Activated naive CD8-positive, alpha-beta T cell treated with anti-CD3 and anti-CD28 coated beads, Interleukin-2, amount 50 U/mL, for 24 hours (primary cell): ENCODE measurements around the gene CIITA.
A peak's percentile ranks its signal among the peaks of the same experiment; 100 is the strongest.

Experiments used
- ATAC-seq: fragments of 150-1000 bp; cut with Tn5 transposase; one replicate; pipeline ENCODE4 v1.10.0; 2021
- DNase-seq: peaks from one replicate; pipeline ENCODE4 v3.0.0; 2021
- H3K27ac Mint-ChIP-seq: one replicate; pipeline ENCODE4 v1.8.0; 2021; ENCODE audit warnings: mild to moderate bottlenecking, mixed read lengths
- H3K27me3 Mint-ChIP-seq: one replicate; pipeline ENCODE4 v1.8.0; 2021; ENCODE audit warnings: mixed read lengths
- H3K36me3 Mint-ChIP-seq: one replicate; pipeline ENCODE4 v1.8.0; 2021; ENCODE audit warnings: low read depth, mixed read lengths
- H3K4me1 Mint-ChIP-seq: one replicate; pipeline ENCODE4 v1.8.0; 2021; ENCODE audit warnings: mixed read lengths
- H3K4me3 Mint-ChIP-seq: one replicate; pipeline ENCODE4 v1.8.0; 2021; ENCODE audit warnings: mild to moderate bottlenecking, moderate library complexity, mixed read lengths
- H3K9me3 Mint-ChIP-seq: one replicate; pipeline ENCODE4 v1.8.0; 2021; ENCODE audit warnings: mixed read lengths

Gene CIITA

DNA sequence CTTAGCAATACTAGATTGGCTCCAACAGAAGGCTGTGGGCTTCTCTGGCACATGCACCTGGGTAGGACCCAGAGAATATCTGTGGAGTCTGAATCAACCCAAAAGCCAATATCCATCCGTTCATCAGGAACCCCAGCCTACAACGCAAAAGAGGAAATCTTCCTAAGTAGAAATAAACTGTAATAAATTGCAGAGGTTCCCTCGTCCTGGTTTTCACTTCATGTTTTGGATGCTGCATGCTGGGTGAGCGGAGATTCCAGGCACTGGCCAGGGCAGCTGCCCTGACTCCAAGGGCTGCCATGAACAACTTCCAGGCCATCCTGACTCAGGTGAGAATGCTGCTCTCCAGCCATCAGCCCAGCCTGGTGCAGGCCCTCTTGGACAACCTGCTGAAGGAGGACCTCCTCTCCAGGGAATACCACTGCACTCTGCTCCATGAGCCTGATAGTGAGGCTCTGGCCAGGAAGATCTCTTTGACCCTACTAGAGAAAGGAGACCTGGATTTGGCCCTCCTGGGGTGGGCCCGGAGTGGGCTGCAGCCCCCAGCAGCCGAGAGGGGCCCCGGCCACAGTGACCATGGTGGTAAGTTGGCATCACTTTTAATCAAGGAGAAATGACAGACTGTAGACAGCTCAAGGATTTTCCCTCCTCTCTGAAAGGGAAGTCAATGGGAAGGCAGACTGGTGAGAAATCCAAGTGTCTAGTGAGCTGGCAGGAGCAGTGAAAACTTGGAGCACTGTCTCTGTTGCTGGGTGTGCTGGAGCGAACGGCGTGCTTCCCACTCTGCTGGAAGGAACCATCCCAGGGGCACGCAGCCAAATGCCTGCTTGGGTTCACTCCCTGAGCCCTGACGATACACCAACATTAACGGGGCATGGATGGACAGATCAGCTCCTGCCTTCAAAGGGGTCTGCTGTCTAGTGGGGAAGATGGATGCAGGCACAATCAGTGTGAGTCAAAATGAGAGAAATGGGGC is 10.7 kb upstream of the CIITA start:
- DNase-seq = no peak
- H3K36me3 Mint-ChIP-seq = no peaks in the 10 kb centered on the region
- peaks cover 23% of the 10 kb centered on the region for H3K27me3 Mint-ChIP-seq
- no peaks in the 10 kb centered on the region for H3K9me3 Mint-ChIP-seq
- H3K4me1 Mint-ChIP-seq = peaks cover 45% of the 10 kb centered on the region
- H3K4me3 Mint-ChIP-seq = no peak overlapping the region
- H3K27ac Mint-ChIP-seq = no peak overlapping the region
- ATAC-seq = no peak

DNA sequence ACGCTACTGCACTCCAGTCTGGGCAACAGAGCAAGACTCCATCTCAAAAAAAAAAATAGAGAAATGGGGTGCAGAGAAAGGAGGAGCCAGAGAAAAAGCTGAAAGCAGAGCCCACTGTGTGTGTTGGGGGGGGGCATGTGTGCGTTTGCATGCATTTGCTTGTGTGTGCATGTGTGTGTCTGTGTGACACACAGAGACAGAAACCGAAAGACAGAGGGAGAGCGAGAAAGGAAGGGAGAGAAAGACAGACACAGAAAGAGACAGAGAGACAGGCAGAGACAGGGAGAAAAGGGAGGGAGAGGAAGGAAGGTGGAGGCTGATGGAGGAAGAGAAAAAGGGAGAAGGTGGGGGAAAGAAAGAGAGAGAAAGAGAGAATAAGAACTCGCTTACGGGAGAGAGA is 9.8 kb upstream of the CIITA start:
- DNase-seq (no peak), ATAC-seq (no peak)
- no peak overlapping the region for H3K27ac Mint-ChIP-seq
- no peaks in the 10 kb centered on the region for H3K9me3 Mint-ChIP-seq
- H3K4me1 Mint-ChIP-seq = peaks cover 53% of the 10 kb centered on the region
- no peak overlapping the region for H3K4me3 Mint-ChIP-seq
- H3K36me3 Mint-ChIP-seq = no peaks in the 10 kb centered on the region
- H3K27me3 Mint-ChIP-seq = peaks cover 23% of the 10 kb centered on the region

DNA sequence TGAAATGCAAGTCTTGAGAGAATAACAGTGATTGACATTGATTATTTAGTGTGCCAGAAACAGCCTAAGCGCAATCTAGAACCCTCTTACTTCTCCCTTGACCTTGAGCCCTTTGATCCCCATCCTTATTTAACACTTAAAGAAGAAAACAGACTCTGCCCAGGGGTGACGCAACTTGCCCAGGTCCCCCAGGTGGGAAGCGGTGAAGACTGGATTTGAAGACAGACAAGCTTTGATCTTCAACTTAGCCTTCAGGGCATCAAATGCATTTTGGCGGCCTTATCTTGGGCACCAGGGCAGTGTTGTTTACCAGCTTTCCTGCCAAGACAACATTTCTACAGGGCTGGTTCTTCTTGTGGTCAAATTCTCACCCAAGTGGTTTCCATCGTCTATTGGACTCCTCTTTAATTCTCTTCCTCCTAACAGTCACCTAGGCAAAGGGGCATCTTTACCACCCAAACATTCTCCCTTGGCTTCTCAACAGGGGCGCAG is 8.9 kb upstream of the CIITA start:
- DNase-seq = no peak
- Mint-ChIP-seq H3K4me3 (peak overlapping the region; percentile 18), H3K9me3 (no peaks in the 10 kb centered on the region), H3K27ac (peak overlapping the region; percentile 49), H3K36me3 (no peaks in the 10 kb centered on the region), H3K4me1 (peaks cover 54% of the 10 kb centered on the region), H3K27me3 (peaks cover 23% of the 10 kb centered on the region)
- no peak for ATAC-seq

DNA sequence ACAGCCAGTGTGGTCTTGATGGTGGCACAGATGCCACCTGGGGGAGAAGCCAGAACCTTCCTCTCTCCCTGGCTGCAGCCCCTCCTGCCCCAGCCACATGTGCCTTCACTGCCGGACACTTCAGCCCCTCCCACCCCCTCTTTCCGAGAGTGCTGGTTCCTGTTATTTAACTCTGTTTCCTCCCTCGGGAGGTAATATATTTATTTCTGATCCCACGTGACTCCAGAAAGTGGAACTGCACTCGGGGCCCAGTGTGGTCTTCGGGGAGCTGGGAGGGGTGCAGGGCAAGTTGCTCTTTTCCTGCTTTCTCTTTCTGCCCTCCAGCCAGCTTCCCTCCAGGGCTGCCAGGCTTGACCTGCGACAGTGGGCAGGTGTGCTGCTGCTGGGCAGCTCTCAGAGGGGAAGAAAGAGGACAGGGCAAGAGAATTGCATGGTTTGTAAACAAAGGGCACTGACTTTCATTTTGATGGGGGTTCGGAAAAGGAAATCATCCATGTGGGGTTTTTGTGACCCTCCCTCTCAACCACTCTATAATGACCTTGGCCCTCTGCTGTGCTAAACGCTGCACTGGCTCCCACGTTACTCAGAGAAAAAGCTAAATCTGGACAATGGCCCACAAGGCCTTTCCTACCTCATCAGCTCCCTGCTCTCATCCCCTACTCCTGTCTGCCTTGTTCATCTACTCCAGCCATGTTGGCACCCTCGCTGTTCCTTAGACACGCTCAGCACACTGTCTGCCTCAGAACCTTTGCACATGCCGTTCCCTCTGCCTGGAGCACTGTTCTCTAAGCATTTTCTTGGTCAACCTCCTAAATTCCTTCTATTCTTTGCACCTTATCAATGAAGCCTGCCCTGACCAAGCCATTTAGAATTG is 8.2 kb upstream of the CIITA start:
- H3K4me3 Mint-ChIP-seq = peak overlapping the region; percentile 18

DNA sequence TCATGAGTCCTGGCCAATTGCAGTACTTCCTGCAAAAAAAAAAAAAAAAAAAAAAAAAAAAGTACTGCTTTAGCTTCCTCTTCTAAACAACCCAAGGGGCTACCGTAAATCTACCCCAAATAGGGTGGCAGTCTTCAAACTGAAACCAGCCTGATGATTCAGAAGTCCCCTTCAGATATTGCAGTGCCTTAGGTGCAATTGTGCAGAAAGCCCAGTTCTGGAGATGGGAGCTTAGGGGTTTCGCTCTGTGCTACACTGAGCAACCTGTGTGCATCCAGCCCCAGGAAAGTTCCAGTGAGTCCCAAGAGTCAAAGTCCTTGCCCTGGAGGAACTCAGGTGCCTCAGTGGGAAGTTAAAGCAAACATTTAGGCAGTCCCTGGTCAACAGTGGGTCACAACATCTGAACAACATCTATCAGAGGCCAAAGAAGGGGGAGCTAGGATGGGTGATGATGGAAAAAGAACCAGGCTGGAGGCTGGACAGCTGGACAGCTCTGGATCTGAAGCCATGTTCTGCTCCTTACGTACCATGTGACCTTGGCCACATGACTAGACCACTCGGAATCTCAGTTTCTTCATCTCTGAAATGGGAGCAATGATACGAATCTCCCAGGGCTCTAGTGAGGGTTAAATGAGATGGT is 6.7 kb upstream of the CIITA start:
- ATAC-seq = peak; percentile 73
- Mint-ChIP-seq H3K4me1 (peaks cover 64% of the 10 kb centered on the region), H3K27ac (peak overlapping the region; percentile 89), H3K27me3 (peaks cover 34% of the 10 kb centered on the region), H3K9me3 (no peaks in the 10 kb centered on the region), H3K36me3 (no peaks in the 10 kb centered on the region), H3K4me3 (peak overlapping the region; percentile 43)
- DNase-seq = peak; percentile 32

More for the DNA sequence above, 8.2 kb upstream of the CIITA start:
- peaks cover 54% of the 10 kb centered on the region for H3K4me1 Mint-ChIP-seq
- H3K27ac Mint-ChIP-seq = peak overlapping the region; percentile 49
- H3K27me3 Mint-ChIP-seq = peaks cover 26% of the 10 kb centered on the region
- DNase-seq = no peak
- no peaks in the 10 kb centered on the region for H3K9me3 Mint-ChIP-seq
- ATAC-seq = no peak
- no peaks in the 10 kb centered on the region for H3K36me3 Mint-ChIP-seq

DNA sequence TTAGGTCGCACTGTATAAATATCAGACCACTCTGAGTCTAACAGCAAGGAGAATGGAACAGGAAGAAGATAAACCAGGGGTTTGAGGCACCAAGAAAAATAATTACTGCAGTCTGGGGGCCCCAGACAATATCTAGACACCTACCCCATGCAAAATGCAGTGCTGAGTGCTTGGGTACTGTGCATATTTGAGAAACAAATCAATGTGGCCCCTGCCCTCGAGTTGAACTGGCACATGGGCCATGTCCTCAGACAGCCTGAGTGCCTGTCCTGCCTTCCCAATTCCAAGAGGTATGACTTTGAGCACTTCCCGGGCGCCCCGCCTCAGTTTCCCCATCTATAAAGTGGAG is 6.2 kb upstream of the CIITA start:
- Mint-ChIP-seq H3K4me3 (peak overlapping the region; percentile 48), H3K27me3 (peaks cover 38% of the 10 kb centered on the region), H3K4me1 (peaks cover 68% of the 10 kb centered on the region), H3K27ac (peak overlapping the region; percentile 89), H3K36me3 (no peaks in the 10 kb centered on the region), H3K9me3 (no peaks in the 10 kb centered on the region)
- peak; percentile 1 for ATAC-seq
- DNase-seq = no peak

DNA sequence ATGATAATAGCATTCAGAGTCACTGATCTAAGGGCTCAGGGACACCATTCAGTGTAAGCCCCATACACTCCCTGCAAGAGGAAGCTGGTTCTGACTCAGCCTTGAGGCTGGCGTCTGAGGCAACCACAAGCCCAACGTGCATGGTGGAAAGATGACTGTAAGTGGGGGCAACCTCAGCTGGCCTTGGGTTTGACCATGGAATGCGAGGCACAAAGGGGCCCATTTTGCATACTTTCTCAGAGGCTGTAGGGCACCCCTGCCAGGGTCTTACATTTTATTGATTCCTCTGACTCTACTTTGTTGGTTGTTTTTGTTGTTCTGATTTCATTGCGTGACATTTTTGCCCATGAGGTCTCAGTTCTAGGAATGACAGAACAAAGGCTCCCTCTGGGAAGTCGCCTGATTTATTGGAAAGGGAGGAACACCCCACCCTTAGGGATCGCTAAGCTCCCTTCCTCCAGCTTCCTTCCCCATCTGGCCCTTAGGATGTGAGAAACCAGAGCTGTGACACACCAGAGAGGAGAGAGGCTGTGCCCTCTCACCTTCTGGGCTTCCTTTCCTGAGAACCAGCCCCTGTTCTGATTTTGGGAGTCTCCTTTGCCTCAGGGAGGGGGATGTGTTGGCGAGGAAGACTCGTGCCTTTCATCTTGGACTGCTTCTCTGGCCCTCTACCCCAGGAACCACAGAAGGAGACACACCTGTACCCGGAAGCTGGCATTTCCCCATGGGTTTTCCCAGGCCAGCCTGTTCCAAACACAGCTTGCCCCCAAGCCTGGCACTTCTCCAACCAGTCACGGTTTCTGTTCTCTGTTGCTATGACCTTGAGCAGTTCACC is 5.6 kb upstream of the CIITA start:
- Mint-ChIP-seq H3K4me1 (peaks cover 72% of the 10 kb centered on the region), H3K27me3 (peaks cover 42% of the 10 kb centered on the region)

DNA sequence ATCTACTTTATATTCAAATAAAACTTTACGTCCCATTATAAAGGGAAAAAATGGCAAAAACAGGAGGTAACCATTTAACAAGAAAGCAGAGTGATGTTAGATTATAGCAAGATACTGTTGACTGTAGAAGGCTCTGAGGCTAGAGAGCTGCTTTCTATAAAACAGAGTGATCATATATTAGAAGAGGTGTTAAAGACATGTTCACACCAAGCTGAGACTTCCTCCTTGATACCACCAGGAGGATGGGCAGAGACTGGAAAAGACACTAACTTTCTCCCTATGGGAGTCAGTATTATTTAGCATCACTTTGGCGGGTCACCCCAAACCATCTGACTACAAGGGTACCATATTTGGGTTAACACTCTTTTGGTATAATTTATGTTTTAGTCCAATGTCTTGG is 687 bp upstream of the CIITA start:
- no peaks in the 10 kb centered on the region for H3K9me3 Mint-ChIP-seq
- H3K27me3 Mint-ChIP-seq = peaks cover 69% of the 10 kb centered on the region
- peak overlapping the region; percentile 84 for H3K4me3 Mint-ChIP-seq
- ATAC-seq = no peak
- DNase-seq = no peak
- peak overlapping the region; percentile 49 for H3K27ac Mint-ChIP-seq
- H3K36me3 Mint-ChIP-seq = peaks cover 3% of the 10 kb centered on the region
- peaks cover 75% of the 10 kb centered on the region for H3K4me1 Mint-ChIP-seq

More for the DNA sequence above, 5.6 kb upstream of the CIITA start:
- H3K9me3 Mint-ChIP-seq = no peaks in the 10 kb centered on the region
- no peaks in the 10 kb centered on the region for H3K36me3 Mint-ChIP-seq
- peak overlapping the region; percentile 48 for H3K4me3 Mint-ChIP-seq
- ATAC-seq = peak; percentile 93
- peak overlapping the region; percentile 89 for H3K27ac Mint-ChIP-seq
- peak; percentile 77 for DNase-seq

DNA sequence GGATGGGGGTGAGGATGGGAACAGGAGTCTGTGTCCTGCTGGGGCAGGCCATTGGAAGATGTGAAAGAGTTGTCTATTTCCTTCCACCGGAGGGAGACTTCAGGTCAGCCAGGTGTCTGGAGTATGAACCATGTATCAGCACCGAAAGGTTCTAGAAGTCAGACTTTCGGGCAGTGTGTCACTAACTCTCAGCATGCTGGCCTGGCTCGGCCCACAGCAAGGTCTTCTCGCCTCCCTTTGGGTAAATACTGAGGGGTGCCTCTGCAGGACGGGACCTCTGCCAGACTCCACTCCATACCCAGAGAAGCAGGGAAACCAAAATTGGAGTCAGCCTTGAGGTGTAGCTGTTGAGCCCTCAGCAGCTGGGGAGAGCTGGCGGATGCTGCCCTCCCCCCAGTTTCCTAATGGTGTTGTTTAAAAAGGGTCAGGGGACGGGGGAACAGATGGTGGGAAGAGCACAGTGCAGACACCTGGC is 507 bp downstream of the CIITA start:
- H3K36me3 Mint-ChIP-seq = peaks cover 3% of the 10 kb centered on the region
- ATAC-seq = no peak

DNA sequence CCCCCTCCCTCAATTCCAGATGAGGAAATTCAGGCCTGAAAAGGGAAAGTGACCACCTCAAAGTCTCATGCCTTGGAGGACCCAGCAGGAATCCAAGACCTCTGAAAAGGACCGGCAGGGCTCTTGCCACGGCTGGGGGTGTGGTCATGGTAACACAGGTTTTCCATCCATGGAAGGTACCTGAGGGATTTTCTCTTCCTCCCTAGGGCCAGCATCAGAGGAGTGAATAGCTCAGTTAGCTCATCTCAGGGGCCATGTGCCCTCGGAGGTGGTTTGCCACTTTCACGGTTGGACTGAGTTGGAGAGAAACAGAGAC is 1.3 kb downstream of the CIITA start:
- Mint-ChIP-seq H3K4me1 (peaks cover 72% of the 10 kb centered on the region), H3K4me3 (peak overlapping the region; percentile 84), H3K27me3 (peaks cover 64% of the 10 kb centered on the region), H3K36me3 (peaks cover 3% of the 10 kb centered on the region), H3K9me3 (no peaks in the 10 kb centered on the region), H3K27ac (peak overlapping the region; percentile 41)
- DNase-seq = no peak
- ATAC-seq = peak; percentile 17

More for the DNA sequence above, 507 bp downstream of the CIITA start:
- peaks cover 70% of the 10 kb centered on the region for H3K27me3 Mint-ChIP-seq
- peak overlapping the region; percentile 77 for H3K27ac Mint-ChIP-seq
- no peaks in the 10 kb centered on the region for H3K9me3 Mint-ChIP-seq
- peaks cover 73% of the 10 kb centered on the region for H3K4me1 Mint-ChIP-seq
- peak overlapping the region; percentile 84 for H3K4me3 Mint-ChIP-seq
- no peak for DNase-seq

DNA sequence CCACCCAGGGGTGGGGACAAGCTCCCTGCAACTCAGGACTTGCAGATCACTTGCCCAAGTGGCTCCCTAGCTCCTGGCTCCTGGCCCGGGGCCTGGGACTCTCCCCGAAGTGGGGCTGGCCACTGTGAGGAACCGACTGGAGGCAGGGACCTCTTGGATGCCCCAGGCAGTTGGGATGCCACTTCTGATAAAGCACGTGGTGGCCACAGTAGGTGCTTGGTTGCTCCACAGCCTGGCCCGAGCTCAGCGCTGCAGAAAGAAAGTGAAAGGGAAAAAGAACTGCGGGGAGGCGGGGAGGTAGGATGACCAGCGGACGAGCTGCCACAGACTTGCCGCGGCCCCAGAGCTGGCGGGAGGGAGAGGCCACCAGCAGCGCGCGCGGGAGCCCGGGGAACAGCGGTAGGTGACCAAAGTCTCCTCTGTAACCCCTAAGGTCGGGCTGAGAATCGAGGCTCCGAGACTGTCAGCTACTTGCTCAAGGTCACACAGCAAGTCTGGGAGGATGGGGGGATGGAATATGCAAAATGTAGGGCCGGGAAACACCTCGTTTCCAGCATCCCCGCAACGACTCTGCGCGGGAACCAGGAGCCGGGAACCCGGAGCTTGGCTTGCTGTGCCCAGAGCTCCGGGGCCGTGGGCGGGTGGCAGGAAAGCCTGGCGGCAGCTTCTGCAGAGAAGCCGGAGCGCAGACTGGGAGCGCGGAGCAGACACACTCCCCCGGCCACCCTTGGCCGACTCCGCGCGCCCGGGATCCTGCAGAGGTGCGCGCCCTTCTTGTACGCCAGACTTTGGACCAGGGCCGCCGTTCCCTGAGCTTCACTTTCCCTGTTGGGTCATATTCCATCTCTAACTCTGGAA is 1.9 kb downstream of the CIITA start:
- peaks cover 3% of the 10 kb centered on the region for H3K36me3 Mint-ChIP-seq
- DNase-seq (peak; percentile 42), ATAC-seq (peak; percentile 12)
- no peaks in the 10 kb centered on the region for H3K9me3 Mint-ChIP-seq
- peaks cover 75% of the 10 kb centered on the region for H3K4me1 Mint-ChIP-seq
- peak overlapping the region; percentile 41 for H3K27ac Mint-ChIP-seq
- H3K27me3 Mint-ChIP-seq = peaks cover 62% of the 10 kb centered on the region
- peak overlapping the region; percentile 84 for H3K4me3 Mint-ChIP-seq

DNA sequence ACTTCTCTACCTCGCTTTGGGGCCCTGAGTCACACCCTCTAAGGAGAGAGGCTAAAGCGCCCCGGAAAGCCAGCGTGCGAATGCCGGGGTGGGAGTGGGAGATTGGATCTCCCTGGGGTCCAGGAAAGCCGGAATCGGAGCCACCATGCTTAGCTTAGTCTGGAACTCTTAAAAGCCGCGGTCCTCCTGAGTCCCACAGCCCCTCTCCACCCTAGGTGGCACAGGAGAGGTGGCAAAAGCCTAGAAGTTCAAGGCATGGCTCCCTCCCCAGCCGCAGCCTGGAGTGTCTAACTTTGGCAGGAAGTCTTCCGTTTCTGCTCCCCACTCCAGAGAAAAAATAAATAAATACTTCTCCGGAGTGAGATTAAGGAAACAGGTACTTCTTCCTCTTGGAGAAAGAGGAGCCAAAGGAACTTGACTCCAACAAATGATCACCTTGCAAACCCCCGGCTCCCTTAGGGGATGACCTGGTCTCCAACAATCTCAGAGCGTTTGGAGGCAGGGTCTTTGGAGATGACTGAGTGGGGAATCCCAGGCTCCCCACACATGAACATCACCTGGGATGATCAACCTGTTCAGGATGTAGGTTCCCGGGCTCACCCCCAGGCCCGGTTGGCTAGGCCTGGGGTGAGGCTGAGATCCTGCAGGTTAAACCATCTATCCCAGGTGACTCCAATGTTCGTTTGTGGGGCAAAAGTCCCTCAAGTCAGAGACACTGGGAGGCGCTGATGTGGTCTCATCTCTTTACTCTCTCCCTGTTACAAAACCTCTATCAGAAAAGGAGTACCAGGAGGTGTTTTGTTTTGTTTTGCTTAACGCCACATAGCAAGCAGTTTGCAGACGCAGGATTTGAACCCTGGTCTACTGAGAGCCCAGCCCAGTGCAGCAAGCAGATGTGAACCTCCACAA is 2.9 kb downstream of the CIITA start:
- no peaks in the 10 kb centered on the region for H3K9me3 Mint-ChIP-seq
- H3K27ac Mint-ChIP-seq = peak overlapping the region; percentile 43

More for the DNA sequence above, 2.9 kb downstream of the CIITA start:
- peaks cover 68% of the 10 kb centered on the region for H3K4me1 Mint-ChIP-seq
- no peak for DNase-seq
- no peak for ATAC-seq
- peak overlapping the region; percentile 84 for H3K4me3 Mint-ChIP-seq
- peaks cover 62% of the 10 kb centered on the region for H3K27me3 Mint-ChIP-seq
- H3K36me3 Mint-ChIP-seq = peaks cover 3% of the 10 kb centered on the region
